Left forelimb (tissue), 1 donor: ENCODE measurements around the gene ANKRD33B.
A peak's percentile ranks its signal among the peaks of the same experiment; 100 is the strongest.
"Not testable (repeated sequence)": the region's sequence is repeated elsewhere in the genome, so short reads cannot be mapped to it uniquely, and the experiment has no call there.

ENCODE experiments used
- DNase-seq: peaks from one replicate; pipeline ENCODE4 v3.0.0-alpha.2; 2018; ENCODE audit warnings: low spot score

ANKRD33B gene

DNA sequence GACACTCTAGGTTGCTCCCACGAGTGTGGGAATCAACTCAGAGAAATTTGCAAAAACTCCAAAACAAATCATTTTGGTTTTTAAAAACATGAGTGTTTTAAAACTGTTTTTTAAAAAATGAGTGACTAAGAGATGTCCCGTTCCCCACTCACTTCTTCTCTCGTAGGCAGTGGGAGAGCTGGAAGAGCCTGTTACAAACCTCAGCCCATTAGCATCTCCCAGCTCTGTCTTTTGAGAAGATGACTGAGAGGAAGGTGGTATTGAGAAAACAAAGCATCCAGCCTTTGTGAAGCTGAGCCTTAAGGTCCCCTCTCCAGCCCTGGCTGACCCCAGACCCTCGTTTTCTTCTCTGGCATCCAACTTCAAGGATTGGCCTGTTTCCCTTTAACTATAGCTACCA is 4.7 kb upstream of the ANKRD33B start:
- no peak for DNase-seq

DNA sequence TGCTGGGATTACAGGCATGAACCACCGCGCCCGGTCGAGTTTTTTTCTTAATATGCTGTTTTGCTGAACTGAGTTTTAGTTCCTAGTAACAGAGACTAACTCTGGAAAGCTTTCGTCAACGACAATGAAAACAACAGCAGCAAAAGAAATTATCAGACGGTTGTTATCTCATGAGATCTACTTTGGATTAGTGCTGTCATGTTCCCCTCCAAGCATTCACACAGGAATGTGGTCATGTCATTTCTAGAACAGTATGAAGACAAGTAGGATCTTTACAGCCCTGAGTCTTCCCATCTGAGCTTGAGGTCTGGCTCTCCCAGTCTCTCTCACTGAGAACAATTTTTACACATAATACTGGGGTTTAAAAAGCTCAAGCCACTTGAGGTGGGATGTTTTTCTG is 4.0 kb upstream of the ANKRD33B start:
- DNase-seq, result no peak

DNA sequence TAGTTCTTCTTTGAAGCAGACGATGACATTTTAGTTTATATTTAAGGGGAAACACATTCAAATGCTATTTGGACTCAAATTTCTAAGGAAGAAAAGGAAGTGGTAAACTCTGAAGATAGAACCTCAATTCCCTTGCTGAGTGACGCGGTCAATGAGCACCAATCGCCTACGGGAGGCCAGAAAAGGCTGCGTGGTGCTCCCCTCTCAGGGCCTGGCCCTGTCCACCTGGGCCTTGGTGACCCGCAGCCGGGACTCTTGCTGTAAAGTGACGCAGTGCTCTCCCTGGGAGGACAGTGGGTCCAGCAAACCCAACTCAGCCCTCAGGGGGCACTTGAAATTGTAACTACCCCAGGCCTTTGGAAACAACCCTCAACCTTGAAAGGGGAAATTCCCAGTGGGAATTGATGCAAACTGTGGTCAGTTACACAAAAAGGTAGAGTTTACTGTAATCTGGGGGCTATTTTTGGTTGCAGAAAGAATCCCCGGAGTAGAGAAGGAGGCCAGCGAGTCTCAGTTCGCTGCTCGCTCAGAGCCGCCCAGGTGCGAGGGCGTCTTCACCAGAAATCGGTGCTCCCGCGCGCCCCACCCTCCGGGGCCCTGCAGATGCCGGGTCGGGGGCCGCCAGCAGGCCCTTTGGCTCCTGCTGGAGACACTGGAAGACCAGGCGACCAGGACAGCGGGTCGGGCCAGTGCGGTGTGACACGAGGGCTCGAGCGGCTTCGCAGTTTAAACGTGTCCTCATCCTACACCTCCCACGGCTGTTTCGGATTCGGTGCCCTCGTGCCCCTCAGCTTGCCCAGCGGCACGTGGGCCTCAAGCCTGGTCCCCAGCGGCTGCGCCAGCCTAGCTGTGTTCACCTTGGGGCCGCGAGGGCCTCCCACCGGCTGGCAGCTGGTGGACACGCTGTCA is 1.4 kb upstream of the ANKRD33B start:
- no peak for DNase-seq

DNA sequence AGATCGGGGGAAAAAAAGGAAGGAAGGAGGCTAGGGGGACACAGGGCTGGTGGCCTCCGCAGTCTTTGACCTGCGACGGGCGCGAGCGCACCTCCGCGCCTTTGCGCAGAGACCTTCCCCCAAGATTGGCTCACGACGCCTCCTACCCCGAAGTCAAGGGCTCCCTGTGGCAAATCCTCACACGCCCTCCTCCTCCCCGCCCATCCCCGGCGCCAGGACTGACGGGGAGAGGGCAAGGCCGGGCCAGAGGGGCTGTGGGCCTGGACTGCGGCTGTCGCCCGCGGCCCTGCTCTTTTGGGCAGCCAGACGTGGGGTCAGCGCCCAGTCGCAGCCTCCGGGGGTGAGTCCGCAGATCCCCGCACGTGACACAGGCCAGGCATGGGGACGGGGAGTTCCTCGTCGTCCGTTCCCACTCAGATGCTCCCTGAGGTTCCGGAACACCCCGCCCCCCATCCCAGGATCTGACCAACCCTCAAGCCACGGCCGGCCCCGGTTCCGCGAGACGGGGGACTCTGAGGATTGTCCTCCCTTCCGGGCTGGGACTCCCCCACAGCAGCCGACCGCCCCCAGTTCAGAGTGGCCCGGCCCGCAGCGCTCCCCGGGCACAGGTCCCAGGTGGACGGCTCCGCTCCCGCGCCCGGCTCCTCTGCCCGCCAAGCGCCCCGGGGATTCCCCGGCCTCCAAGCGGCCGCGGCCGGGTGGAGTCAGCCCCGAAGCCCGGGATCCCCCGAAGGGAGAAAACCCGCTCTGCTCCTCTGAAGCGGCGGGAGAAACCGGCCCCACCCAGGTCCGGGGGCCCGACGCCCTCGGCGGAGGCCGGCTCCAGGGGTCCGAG is 543 bp upstream of the ANKRD33B start:
- no peak for DNase-seq

DNA sequence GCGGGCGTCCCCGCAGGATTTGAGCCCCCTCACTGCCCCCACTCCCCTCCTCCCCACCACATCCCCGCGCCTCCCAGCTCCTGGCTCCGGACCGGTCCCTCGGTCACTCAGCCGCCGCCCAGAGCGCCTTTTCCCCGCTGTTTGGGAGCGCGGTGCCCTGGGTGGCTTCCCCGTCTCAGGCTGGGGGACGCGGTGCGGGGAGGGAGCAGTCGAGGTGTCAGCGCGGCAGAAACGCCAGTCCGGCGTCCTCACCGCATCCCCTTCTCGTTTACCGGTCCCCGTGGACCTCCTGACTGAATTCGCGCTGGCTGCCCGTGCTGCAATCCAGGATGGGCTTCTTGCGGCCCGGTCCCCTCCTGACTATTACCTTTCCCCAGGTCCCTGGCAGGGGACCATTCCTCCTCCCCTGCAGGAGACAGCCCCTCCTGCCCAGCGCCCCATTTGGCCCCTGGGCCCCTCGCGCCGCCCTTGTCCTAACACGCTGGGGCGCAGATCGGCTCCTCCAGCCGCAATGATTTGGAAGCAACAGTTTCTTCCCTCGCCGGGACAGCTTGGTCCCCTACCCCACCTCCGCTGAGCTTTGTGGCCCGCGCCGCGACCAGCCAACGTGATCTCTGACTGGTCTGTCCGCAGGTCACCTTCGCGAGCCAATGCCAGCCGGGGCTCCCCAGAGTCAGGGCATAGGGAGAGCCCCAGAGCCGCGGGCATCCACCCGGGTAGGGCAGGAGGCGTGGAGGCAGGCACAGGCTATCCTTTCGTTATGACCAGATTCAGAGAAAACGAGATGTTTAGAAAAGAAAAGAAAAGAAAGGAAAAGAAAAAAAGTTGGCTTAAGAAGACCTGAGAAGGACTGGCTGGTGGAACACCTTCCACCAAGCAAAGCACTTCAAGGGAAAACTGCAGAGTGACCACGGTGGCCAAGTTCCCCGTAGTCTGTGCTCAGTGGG is 1.2 kb downstream of the ANKRD33B start:
- peak; percentile 67 for DNase-seq

DNA sequence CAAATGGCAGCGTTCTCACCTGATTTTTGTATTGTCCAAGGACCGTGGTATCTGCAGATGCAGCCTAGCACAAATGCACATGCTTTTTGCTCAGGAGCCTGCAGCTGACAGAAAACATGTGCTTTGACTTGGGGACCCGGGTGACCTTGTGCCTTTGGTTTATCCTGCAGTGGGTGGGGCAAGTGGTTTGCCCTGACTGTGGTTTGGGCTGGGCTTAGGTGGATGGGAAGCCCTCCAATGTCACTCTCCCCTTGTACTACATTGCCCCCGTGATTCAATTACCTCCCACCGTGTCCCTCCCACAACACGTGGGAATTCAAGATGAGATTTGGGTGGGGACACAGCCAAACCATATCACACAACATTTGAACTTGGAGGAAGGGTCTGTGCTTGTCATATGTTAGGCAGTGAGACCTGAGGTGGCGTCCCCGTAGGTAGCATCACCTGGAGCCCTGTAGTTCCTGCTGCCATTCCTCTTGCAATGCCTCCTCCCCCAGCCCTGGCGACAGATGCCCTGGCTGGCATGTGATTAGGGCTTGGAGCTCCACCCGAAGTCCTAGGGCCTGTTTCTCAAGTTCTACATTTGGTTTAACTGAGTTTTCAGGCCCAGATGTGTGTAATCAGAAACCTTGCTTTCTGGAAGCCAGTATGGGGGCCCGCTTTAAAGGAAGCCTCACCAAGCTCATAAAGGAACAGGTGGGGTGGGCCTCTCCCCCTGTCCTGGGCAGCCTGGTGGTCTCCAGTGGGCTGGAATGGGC is 2.1 kb downstream of the ANKRD33B start:
- peak; percentile 57 for DNase-seq

DNA sequence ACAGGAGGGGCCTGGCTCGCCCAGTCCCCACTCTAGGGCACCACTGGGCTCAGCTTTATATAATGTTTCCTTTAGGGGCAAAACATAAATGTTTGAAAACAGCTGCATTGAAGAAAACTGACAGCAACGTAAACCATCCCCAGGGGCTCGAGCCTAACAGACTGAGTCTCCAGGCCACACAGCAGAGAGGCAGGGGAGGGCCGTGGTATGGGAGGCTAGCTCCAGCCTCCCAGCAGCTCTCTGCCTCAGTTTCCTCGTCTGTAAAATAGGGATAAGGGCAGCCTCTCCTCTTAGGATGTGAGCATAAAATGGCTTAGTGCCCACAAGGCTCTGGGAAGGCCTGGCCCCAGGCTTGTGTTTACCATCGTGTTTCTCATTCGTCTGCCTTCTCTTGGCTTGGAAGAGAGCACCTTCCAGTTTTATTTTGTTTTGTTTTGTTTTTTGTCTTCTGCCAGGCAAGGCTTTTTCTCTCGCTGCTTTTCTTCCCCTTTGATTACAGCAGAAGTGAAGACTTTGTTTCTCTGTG is 2.7 kb downstream of the ANKRD33B start:
- DNase-seq, result peak; percentile 61

DNA sequence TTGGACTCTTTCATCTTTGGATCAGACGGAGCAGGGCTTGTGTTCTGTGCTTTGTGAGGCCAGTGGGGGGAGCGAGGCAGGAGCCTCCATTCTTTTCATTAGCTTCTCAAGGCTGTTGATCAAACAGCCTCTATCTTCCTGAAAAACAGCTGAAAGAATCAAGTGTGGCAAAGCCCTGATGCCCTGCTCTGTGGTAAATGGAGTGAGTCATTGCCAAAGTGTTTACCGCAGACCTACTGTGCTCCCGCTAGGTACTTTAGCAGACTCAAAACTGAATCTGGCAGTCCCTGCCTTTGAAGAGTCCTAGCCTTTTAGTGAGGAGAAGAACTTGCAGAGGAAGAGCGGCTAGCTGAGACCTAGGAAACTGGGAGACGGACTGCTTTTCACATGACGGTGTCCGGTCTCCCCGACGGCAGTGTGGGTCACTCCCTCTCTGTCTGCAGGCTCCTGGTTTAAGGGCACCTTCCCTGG is 3.3 kb downstream of the ANKRD33B start:
- peak; percentile 41 for DNase-seq

DNA sequence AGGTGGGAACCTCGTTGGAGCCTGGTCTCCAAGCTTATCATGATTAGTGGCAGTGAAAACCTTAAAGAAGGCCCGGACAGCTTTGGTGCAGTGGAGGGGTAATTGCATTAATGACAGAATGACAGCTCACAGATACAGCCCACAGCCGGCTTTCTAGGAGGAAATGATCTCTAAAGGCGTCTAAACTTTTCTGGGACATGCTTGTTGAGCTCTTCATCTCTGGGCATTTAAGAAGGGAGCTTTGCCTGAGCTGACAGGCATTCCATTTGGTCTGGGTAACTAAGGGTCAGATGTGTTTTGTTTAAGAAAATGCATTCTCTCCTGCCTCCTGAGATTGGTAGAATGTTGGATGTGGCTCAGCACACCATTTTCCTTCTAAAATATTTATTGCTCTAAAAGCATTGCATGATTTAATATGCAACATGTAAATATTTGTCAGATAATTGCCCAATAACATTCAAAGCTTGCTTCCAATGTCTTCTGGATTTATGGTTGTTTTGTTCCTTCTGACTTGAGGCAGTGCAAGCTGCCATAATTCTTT is 4.0 kb downstream of the ANKRD33B start:
- DNase-seq, result peak; percentile 34

DNA sequence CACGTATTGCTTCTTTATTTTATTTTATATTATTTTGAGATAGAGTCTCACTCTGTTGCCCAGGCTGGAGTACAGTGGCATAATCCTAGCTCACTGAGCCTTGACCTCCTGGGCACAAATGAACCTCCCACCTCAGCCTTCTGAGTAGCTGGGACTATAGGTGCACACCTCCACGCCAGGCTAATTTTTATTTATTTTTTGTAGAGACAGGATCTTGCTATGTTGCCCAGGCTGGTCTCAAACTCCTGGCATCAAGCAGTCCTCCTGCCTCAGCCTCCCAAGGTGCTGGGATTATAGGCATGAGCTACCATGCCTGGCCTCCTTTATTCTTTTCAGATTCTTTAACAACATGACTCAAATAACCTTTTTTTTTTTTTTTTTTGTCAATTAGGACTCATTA is 6.7 kb downstream of the ANKRD33B start:
- DNase-seq, result not testable (repeated sequence)

DNA sequence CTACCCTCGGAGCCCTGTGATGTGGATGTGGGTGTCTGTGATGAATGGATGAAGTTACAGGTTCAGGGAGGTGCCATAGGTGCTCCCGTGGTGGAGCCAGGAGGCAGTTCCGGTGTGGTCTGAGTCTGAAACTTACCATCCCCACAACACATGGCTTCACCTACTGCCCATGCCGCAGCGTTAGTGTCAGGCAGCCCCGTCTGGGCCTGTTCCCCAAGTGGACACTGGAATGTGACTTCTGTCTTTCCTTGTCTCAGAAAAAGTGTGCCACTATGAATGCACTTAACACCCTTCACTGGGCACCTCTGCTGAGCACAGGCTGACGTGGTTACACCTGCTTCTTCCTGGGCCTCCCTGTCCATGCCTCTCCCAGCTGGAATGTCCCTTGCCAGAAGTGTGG is 8.6 kb downstream of the ANKRD33B start:
- no peak for DNase-seq

DNA sequence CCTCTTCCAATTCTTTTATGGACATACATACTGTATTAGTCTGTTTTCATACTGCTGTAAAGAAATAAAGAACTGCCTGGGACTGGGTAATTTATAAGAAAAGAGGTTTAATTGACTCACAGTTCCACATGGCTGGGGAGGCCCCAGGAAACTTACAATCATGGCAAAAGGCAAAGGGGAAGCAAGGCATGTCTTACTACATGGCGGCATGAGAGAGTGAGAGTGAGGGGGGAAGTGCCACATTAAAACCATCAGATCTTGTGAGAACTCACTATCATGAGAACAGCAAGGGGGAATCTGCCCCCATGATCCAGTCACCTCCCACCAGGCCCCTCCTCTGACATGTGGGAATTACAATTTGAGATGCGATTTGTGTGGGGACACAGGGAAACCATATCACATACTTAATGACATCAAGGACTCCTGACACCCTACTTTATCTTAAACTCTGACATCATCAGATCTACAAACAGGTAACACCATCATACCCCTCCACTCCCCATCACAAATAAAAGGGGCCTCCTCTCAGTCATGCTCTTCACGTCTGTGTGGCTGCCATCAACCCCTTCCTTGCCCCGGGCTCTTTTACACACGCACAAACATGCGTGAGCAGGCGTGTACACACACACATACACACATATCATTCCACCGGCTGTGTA is 9.7 kb downstream of the ANKRD33B start:
- no peak for DNase-seq

DNA sequence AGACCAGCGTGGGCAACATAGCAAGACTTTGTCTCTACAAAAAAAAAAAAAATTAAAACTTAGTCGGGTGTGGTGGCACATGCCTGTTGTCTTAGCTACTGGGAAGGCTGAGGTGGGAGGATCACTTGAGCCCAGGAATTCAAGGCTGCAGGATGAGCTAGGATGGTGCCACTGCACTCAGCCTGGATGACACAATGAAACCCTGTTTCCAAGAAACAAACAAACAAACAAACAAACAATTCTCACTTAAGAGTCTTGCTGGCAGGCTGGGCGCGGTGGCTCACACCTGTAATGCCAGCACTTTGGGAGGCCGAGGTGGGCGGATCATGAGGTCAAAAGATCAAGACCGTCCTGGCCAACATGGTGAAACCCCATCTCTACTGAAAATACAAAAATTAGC is 11.0 kb downstream of the ANKRD33B start:
- peak; percentile 4 for DNase-seq

DNA sequence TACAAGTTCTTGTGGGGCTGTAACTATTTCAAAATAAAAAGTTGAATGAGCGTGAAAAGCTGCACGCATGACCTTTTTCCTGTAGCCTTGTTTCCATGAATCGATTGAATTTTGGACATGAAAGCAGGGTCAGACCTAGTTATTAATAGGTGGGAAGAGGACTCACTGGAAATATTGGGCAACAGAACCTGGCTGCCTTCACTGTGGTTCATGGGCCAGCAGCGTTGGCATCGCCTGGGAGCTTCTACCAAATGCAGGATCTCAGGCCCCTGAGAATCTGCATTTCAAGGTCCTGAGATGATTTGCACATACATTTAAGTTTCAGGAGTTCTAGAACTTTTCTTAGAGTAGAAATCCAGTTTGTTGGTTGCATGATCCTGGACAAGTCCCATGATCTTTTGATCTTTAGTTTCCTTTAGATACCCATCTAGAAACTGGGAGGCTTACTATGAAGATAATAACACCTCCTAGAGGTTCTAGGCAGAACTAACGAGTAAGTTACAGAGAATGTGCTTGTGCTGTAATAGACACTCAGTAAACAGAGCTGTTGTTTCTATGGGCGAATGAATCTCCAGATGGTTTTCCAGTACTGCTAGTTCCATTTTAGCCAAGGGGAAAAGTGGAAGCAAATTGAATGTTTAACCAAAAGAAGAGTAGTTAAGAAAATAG is 12.4 kb downstream of the ANKRD33B start:
- peak; percentile 26 for DNase-seq

DNA sequence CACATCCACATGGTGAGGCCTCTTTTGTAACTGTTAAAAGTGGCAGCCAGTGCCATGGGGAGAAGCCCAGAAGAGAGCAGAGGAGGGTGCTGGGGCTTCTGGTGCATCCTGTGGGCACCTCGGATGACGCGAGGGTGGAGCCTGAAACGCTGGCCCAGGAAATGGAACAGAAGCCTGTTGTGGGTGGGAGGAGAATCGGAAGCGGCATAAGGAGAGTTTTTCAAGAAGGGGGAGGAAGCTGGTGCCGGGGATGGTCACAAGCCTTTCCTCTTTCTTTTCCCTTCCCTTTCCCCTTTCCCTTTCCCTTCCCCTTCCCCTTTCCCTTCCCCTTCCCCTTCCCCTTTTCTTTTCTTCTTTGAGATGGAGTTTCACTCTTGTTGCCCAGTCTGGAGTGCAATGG is 12.9 kb downstream of the ANKRD33B start:
- DNase-seq, result peak; percentile 14

DNA sequence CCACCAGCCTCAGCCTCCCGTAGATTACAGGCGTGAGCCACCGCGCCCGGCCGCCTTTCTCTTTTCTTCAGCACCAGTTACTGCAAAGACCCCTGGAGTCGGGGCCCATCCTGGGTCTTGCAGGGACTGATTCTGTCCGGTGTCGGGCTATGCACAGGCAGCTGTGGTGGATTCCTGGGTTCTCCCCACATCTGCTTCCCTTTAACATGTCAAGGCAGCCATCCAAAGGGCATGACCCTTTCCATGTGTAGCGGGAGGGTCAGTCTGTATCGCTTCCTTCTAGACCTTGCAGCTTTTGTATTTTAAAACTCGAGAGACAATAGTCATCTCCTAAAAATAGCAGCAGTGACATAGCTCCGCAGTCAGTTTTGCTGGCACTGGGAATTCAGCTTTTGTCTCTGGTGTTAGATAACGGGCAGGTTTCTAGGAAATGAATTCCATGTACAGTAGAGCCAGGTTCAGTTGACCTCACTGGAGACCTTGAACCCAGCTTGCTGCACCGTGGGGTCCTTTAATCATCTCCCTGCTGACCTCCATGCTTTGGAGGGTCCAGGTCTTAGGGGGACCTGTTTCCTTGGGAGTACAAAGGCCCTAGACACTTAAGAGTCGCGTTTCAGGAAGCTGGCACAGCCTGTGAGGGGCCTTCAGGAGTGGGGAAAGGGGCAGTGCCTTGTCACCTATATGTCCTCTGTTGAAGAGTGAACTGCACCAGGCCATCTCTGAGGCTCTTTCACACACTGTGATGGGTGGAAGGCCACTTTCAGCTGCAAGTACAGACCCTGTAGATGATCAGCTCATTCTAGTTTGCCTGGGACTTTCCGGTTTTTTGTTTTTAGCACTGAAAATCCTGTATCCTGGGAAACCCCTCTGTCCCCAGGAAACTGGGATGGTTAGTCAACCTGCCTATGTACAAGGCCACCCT is 13.8 kb downstream of the ANKRD33B start:
- DNase-seq, result peak; percentile 60

DNA sequence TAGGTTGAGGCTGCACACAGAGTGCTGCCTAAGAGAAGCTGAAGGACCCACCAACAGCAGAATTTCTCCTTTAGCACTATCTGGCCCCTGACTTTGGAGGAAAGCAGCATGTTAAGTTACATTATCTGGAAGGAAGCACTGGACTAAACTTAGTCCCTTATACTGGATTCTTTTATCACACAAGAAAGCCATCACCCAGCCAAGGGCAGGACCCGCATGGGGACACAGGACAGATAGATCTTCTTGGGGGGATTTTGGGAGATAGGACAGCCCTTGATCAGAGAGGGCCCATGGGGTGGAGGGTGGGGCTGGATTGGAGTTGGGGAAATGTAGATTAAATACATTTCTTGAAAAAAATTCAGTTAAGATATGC is 14.4 kb downstream of the ANKRD33B start:
- DNase-seq, result no peak

DNA sequence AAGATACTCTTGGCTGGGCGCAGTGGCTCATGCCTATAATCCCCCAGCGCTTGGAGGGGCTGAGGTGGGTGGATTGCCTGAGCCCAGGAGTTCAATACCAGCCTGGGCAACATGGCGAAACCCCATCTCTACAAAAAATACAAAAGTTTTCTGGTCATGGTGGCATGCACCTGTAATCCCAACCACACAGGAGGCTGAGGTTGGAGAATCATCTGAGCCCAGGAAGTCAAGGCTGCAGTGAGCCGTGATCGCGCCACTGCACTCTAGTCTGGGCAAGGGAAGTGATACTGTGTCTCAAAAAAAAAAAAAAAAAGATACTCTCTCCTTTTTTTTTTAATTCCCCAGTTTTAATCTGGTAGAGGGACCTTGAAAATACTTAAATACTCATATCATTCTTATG is 15.0 kb downstream of the ANKRD33B start:
- DNase-seq, result no peak
